Thoracic aorta (tissue), 2 donors: ENCODE data around the gene BTD. TPM values are rescaled to one million over a fixed set of nuclear protein-coding genes. Genes with fewer than 3 reads are reported as not detected.
A peak's percentile ranks its signal among the peaks of the same experiment; 100 is the strongest.
"Not testable (repeated sequence)": the region's sequence is repeated elsewhere in the genome, so short reads cannot be mapped to it uniquely, and the experiment has no call there.

Experiments
- ATAC-seq: fragments of 150-250 bp; one replicate; pipeline ENCODE4 v1.8.0; 2017; ENCODE audit warnings: low read depth; ENCODE audit not compliant: insufficient number of reproducible peaks, low FRiP score
- DNase-seq: peaks from one replicate; pipeline ENCODE4 v3.0.0-alpha.2; 2020; ENCODE audit warnings: low spot score
- H3K27ac ChIP-seq, 2 donors: fragments of 200-600 bp; sonication (generic); 1 replicate in 1 of 2; 2 replicates in 1 of 2; pipeline ENCODE4 v1.5.1; 2016; ENCODE audit warnings: mild to moderate bottlenecking in 2 of 2, moderate library complexity in 2 of 2
- H3K27me3 ChIP-seq: fragments of 200-600 bp; sonication (generic); replicated peaks from 2 replicates; pipeline ENCODE4 v1.6.0; 2016; ENCODE audit warnings: mild to moderate bottlenecking; ENCODE audit not compliant: insufficient read depth
- H3K36me3 ChIP-seq: fragments of 200-600 bp; sonication (generic); one replicate; pipeline ENCODE4 v1.5.1; 2016
- H3K4me1 ChIP-seq, 2 donors: fragments of 200-600 bp; sonication (generic); 1 replicate in 1 of 2; 2 replicates in 1 of 2; pipeline versions ENCODE4 v1.5.1 to v1.6.0; 2016; ENCODE audit warnings: low read depth in 2 of 2, mild to moderate bottlenecking in 1 of 2; ENCODE audit not compliant: control insufficient read depth in 1 of 2
- H3K4me3 ChIP-seq: fragments of 200-600 bp; sonication (generic); 2 replicates; pipeline ENCODE4 v1.5.1; 2016; ENCODE audit warnings: mild to moderate bottlenecking
- H3K9me3 ChIP-seq: fragments of 200-600 bp; sonication (generic); 2 replicates; pipeline ENCODE4 v1.5.1; 2016
- total RNA-seq, 2 donors: library from RNA; depleted of rRNA; stranded (reverse); fragments of >200 nt; gene quantifications; one replicate each; pipeline versions ENCODE4 v1.1.0 to v1.2.3, GENCODE V29; 2016
- TF ChIP-seq, protein P1 (sequence below): fragments of 200-600 bp; sonication (generic); IDR thresholded peaks from one replicate; pipeline ENCODE4 v1.5.1; 2019; ENCODE audit warnings: antibody characterized with exemption

BTD gene
- total RNA-seq, 2 donors from 2014 or later = 19.4 to 23.3 TPM

DNA sequence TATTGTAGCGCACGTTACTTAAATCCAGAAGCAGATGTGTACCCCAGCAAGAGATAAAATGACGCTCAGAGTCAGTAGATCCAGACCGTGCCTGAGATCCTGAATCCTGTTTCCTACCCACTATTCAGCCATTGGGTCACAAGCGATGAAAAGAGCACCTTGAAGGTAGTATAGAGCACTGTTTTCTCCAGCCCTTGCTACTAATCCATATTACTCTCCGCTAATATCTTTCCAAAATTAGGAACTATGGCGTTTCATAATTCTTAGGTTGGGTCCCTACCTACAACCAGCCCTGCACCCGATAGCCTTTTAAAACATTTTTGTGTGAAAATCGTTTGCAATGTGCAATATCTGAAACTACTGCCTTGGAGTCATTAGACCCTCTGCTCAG lies 596 bp downstream of the BTD start:
- peaks cover 20 to 24% of the 10 kb centered on the region in 2 donors for H3K4me1 ChIP-seq
- TF ChIP-seq, protein P1, sequence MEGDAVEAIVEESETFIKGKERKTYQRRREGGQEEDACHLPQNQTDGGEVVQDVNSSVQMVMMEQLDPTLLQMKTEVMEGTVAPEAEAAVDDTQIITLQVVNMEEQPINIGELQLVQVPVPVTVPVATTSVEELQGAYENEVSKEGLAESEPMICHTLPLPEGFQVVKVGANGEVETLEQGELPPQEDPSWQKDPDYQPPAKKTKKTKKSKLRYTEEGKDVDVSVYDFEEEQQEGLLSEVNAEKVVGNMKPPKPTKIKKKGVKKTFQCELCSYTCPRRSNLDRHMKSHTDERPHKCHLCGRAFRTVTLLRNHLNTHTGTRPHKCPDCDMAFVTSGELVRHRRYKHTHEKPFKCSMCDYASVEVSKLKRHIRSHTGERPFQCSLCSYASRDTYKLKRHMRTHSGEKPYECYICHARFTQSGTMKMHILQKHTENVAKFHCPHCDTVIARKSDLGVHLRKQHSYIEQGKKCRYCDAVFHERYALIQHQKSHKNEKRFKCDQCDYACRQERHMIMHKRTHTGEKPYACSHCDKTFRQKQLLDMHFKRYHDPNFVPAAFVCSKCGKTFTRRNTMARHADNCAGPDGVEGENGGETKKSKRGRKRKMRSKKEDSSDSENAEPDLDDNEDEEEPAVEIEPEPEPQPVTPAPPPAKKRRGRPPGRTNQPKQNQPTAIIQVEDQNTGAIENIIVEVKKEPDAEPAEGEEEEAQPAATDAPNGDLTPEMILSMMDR = no peak
- H3K4me3 ChIP-seq = peak overlapping the region; percentile 97
- no peak for ATAC-seq
- no peak for DNase-seq
- no peaks in the 10 kb centered on the region for H3K27me3 ChIP-seq
- peaks cover 7% of the 10 kb centered on the region for H3K36me3 ChIP-seq
- no peaks in the 10 kb centered on the region for H3K9me3 ChIP-seq
- H3K27ac ChIP-seq = peak overlapping the region; percentile 83

DNA sequence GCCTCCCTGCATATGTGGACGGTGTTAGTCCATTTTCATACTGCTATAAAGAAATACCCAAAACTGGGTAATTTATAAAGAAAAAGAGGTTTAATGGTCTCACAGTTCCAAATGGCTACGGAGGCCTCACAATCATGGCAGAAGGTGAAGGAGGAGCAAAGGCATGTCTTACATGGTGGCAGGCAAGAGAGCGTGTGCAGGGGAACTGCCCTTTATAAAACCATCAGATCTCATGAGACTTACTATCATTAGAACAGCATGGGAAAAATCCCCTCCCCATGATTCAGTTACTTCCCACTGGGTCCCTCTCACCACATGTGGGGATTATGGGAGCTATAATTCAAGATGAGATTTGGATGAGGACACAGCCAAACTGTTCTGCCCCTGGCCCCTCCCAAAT lies 1.3 kb downstream of the BTD start:
- DNase-seq, H3K9me3 ChIP-seq, H3K27ac ChIP-seq, H3K27me3 ChIP-seq, H3K36me3 ChIP-seq, ATAC-seq: not testable (repeated sequence)
- Histone ChIP-seq H3K4me1 (peaks cover 20 to 24% of the 10 kb centered on the region in 2 donors), H3K4me3 (peak overlapping the region; percentile 97)

DNA sequence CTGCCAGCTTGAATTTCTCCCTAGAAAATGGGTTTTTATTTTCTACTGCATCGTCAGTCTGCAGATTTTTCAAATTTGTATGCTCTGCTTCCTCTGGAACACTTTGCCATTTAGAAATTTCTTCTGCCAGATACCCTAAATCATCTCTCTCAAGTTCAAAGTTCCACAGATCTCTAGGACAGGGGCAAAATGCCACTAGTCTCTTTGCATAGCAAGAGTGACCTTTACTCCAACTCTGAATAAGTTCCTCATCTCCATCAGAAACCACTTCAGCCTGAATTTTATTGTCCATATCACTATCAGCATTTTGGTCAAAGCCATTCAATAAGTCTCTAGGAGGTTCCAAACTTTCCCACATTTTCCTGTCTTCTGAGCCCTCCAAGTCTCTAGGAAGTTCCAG lies 3.0 kb downstream of the BTD start:
- not testable (repeated sequence) for H3K9me3 ChIP-seq
- peaks cover 15 to 21% of the 10 kb centered on the region in 2 donors for H3K4me1 ChIP-seq

DNA sequence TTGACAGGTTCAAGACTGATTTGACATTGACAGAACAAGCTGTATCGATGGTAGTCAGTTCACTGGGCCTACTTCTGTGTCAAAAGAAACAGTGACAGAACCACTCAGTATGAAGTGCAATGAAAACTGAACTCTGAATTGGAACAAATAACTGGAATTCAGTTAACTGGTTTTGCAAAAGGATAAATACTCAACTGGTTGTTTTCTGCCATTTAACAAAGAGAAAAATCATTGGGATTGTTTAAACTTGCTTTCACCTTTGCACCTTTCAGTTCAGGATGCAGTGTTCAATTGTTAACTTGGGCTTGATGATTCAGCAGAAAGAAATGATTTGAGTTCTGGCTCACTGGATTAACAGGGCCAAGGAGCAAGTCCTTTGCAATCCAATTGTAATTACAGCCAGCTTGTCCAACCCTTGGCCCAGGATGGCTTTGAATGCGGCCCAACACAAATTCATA lies 4.9 kb downstream of the BTD start:
- Histone ChIP-seq H3K9me3 (no peaks in the 10 kb centered on the region), H3K27ac (no peak overlapping the region), H3K4me1 (peaks cover 6 to 14% of the 10 kb centered on the region in 2 donors), H3K36me3 (no peaks in the 10 kb centered on the region), H3K27me3 (no peaks in the 10 kb centered on the region), H3K4me3 (no peak overlapping the region)
- ATAC-seq = no peak
- TF ChIP-seq, protein P1 = no peak
- DNase-seq = no peak

More for the DNA sequence above, 3.0 kb downstream of the BTD start:
- H3K27me3 ChIP-seq, H3K27ac ChIP-seq, H3K4me3 ChIP-seq, H3K36me3 ChIP-seq, DNase-seq, ATAC-seq: not testable (repeated sequence)

DNA sequence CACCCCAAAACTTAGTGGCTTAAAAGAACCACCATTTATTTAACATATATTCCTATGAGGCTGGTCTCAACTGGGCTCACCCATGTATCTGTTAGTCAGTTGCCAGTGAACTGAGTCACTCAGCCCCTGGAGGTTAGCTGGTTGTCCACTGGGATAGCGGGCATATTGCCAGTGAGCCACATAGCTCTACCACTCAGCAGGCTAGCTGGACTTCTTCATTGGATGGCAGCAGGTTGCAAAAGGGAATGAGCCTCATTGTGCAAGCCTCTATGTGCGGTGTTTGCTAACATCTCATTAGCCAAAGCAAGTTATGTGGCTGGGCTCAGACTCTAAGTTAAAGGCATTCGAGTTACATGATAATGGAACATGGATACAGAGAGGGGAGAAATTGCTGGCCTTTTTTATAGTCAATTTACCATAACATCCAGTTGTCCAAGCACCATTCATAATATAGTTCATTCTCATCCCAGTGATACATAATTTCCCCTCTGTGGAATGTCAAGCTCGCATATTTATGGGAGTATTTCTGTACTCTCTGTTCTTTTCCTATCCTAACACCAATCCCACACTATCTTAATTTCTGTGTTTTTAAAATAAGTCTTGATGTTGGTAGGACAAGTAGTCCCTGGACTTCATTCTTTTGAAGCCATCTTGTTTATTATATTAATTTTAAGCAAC lies 8.7 kb downstream of the BTD start:
- H3K27ac ChIP-seq = no peak overlapping the region
- H3K9me3 ChIP-seq = no peaks in the 10 kb centered on the region
- peaks cover 0 to 15% of the 10 kb centered on the region in 2 donors for H3K4me1 ChIP-seq
- no peak overlapping the region for H3K4me3 ChIP-seq
- TF ChIP-seq, protein P1 = no peak
- no peak for DNase-seq
- no peak for ATAC-seq
- H3K36me3 ChIP-seq = no peaks in the 10 kb centered on the region
- no peaks in the 10 kb centered on the region for H3K27me3 ChIP-seq

DNA sequence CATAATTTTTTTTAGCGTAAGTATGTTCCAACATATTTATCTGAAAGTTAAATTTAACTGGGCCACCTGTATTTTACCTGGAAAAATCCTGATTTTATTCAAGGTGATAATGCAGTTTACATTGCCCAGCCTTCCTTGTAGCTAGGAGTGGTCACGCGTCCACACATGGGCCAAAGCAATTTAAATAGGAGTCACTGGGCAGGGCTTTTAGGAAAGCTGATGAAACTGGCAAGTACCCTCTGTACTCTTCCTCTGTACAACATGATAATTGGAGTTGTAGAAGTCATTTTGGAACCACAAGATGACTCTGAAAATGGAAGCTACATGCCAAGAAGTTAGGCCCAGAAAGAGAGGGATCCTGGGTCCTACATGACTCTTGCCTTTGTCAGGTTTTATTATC lies 9.5 kb downstream of the BTD start:
- Histone ChIP-seq H3K27ac (peak overlapping the region in 1 of 2 donors; percentile 3), H3K4me1 (peaks cover 0 to 15% of the 10 kb centered on the region in 2 donors), H3K4me3 (no peak overlapping the region), H3K9me3 (no peaks in the 10 kb centered on the region), H3K36me3 (no peaks in the 10 kb centered on the region), H3K27me3 (no peaks in the 10 kb centered on the region)
- DNase-seq (no peak), ATAC-seq (no peak)
- TF ChIP-seq, protein P1 = no peak
